HL-60 (cell line): Measurements from ENCODE around the gene SEMA6B.

Experiments
- DNase-seq, 2 experiments: peaks; one replicate each; pipeline ENCODE4 v3.0.0-alpha.2; 2010 to 2020; ENCODE audit warnings: low read depth in 1 of 2, low spot score in 1 of 2
- H3K27ac ChIP-seq: fragments of 250-450 bp; sonication (Bioruptor Pico); replicated peaks from 2 replicates; pipeline ENCODE4 v1.5.1; 2020; ENCODE audit warnings: mild to moderate bottlenecking, moderate library complexity
- H3K27me3 ChIP-seq: fragments of 250-450 bp; sonication (Bioruptor Pico); 2 replicates; pipeline ENCODE4 v1.5.1; 2021; ENCODE audit warnings: mild to moderate bottlenecking, moderate library complexity; ENCODE audit not compliant: insufficient read depth, poor library complexity, severe bottlenecking
- H3K4me3 ChIP-seq: replicated peaks from 2 replicates; pipeline ENCODE4 v1.5.1; 2011; ENCODE audit warnings: mild to moderate bottlenecking, control low read depth, low read length; ENCODE audit not compliant: insufficient read depth
- CTCF ChIP-seq: IDR thresholded peaks from one replicate; pipeline ENCODE4 v1.5.1; 2011; ENCODE audit warnings: low read length, control low read depth, inconsistent platforms; ENCODE audit not compliant: insufficient read depth
- GABPA ChIP-seq: IDR thresholded peaks from 2 replicates; pipeline ENCODE4 v1.6.1; 2012; ENCODE audit warnings: low read depth
- POLR2AphosphoS5 ChIP-seq: IDR thresholded peaks from 2 replicates; pipeline ENCODE4 v1.6.1; 2012; ENCODE audit warnings: low read depth
- SPI1 ChIP-seq: IDR thresholded peaks from 2 replicates; pipeline ENCODE4 v1.6.1; 2012; ENCODE audit warnings: low read depth, mild to moderate bottlenecking, borderline replicate concordance
- TF ChIP-seq, protein P1 (sequence below): IDR thresholded peaks from 2 replicates; pipeline ENCODE4 v1.6.1; 2012; ENCODE audit warnings: low read depth; ENCODE audit not compliant: insufficient replicate concordance

SEMA6B gene

GRCh38 chr19:4496304-4496703, 63.2 kb downstream of the SEMA6B start:
- no peak for DNase-seq
- no peak overlapping the region for H3K4me3 ChIP-seq
- H3K27ac ChIP-seq, result no peak overlapping the region
- TF ChIP-seq SPI1, result no peak
- TF ChIP-seq POLR2AphosphoS5, result no peak
- TF ChIP-seq CTCF, result no peak
- TF ChIP-seq, protein P1, sequence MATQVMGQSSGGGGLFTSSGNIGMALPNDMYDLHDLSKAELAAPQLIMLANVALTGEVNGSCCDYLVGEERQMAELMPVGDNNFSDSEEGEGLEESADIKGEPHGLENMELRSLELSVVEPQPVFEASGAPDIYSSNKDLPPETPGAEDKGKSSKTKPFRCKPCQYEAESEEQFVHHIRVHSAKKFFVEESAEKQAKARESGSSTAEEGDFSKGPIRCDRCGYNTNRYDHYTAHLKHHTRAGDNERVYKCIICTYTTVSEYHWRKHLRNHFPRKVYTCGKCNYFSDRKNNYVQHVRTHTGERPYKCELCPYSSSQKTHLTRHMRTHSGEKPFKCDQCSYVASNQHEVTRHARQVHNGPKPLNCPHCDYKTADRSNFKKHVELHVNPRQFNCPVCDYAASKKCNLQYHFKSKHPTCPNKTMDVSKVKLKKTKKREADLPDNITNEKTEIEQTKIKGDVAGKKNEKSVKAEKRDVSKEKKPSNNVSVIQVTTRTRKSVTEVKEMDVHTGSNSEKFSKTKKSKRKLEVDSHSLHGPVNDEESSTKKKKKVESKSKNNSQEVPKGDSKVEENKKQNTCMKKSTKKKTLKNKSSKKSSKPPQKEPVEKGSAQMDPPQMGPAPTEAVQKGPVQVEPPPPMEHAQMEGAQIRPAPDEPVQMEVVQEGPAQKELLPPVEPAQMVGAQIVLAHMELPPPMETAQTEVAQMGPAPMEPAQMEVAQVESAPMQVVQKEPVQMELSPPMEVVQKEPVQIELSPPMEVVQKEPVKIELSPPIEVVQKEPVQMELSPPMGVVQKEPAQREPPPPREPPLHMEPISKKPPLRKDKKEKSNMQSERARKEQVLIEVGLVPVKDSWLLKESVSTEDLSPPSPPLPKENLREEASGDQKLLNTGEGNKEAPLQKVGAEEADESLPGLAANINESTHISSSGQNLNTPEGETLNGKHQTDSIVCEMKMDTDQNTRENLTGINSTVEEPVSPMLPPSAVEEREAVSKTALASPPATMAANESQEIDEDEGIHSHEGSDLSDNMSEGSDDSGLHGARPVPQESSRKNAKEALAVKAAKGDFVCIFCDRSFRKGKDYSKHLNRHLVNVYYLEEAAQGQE, result no peak
- TF ChIP-seq GABPA, result no peak
- no peaks in the 10 kb centered on the region for H3K27me3 ChIP-seq

DNA sequence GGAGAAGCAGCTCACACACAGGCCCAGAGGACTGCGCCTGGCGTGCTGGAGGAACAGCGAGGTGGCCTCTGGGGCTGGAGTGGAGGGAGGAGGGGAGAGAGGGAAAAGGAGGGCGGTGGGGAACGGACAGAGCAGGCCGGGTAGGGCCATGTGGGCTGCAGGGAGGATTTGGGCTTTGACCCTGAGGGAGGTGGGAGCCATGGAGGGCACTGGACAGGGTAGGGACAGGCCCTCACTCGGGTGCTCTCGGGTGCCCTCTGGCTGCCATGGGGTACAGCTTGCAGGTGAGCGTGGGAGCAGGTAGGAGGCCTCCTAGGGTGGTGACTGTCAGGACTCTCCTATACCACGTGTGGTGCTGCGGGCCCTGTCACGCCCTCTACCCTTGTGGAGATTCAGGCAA, 64.0 kb downstream of the SEMA6B start:
- TF ChIP-seq, protein P1, result no peak
- TF ChIP-seq SPI1 (no peak), POLR2AphosphoS5 (no peak), GABPA (no peak), CTCF (no peak)
- Histone ChIP-seq H3K27ac (no peak overlapping the region), H3K4me3 (no peak overlapping the region), H3K27me3 (no peaks in the 10 kb centered on the region)
- no peak for DNase-seq

- Histone ChIP-seq H3K27ac (no peak overlapping the region), H3K27me3 (no peaks in the 10 kb centered on the region), H3K4me3 (no peak overlapping the region)
- DNase-seq, result no peak
- no peak for TF ChIP-seq SPI1
Measured at GRCh38 chr19:4494691-4495064, 64.8 kb downstream of the SEMA6B start.

- no peak for DNase-seq
- TF ChIP-seq POLR2AphosphoS5 (no peak), SPI1 (no peak), CTCF (no peak), GABPA (no peak)
- TF ChIP-seq, protein P1, result no peak
- Histone ChIP-seq H3K4me3 (no peak overlapping the region), H3K27ac (no peak overlapping the region), H3K27me3 (no peaks in the 10 kb centered on the region)
Measured at GRCh38 chr19:4493929-4494690, 65.4 kb downstream of the SEMA6B start.
